Muscle layer of colon (tissue), 2 donors: ENCODE results near the gene UGCG.
"Not testable (repeated sequence)": the region's sequence is repeated elsewhere in the genome, so short reads cannot be mapped to it uniquely, and the experiment has no call there.

Experiments
- H3K27ac ChIP-seq: one replicate; pipeline ENCODE4 v1.7.0; 2013; ENCODE audit warnings: low read depth, mild to moderate bottlenecking, low read length, moderate library complexity
- H3K27me3 ChIP-seq, 2 donors: one replicate each; pipeline ENCODE4 v1.7.0; 2013; ENCODE audit warnings: low read length in 2 of 2, mild to moderate bottlenecking in 2 of 2; ENCODE audit not compliant: insufficient read depth in 2 of 2, control insufficient read depth in 1 of 2
- H3K36me3 ChIP-seq: one replicate; pipeline ENCODE4 v1.7.0; 2013; ENCODE audit warnings: mild to moderate bottlenecking, low read length; ENCODE audit not compliant: insufficient read depth
- H3K4me1 ChIP-seq: one replicate; pipeline ENCODE4 v1.7.0; 2013; ENCODE audit warnings: mild to moderate bottlenecking, low read length; ENCODE audit not compliant: insufficient read depth
- H3K4me3 ChIP-seq, 2 donors: one replicate each; pipeline ENCODE4 v1.7.0; 2013; ENCODE audit warnings: low read length in 2 of 2, low read depth in 1 of 2, mild to moderate bottlenecking in 1 of 2, moderate library complexity in 1 of 2
- H3K9ac ChIP-seq: one replicate; pipeline ENCODE4 v1.7.0; 2013; ENCODE audit warnings: low read length
- H3K9me3 ChIP-seq: one replicate; pipeline ENCODE4 v1.7.0; 2013; ENCODE audit warnings: mild to moderate bottlenecking, low read length
- donor health status: abdominal sarcoma.
- donor health status: Adenocarcinoma of cecum.

UGCG gene

GRCh38 chr9:111871499-111871855, 25.1 kb upstream of the UGCG start:
- Histone ChIP-seq H3K36me3 (no peaks in the 10 kb centered on the region), H3K27me3 (no peaks in the 10 kb centered on the region), H3K27ac (no peak overlapping the region), H3K4me1 (no peaks in the 10 kb centered on the region), H3K4me3 (no peak overlapping the region), H3K9me3 (no peaks in the 10 kb centered on the region), H3K9ac (no peak overlapping the region)

GRCh38 chr9:111872886-111873285, 23.7 kb upstream of the UGCG start:
- Histone ChIP-seq H3K4me3 (no peak overlapping the region), H3K9ac (no peak overlapping the region), H3K4me1 (no peaks in the 10 kb centered on the region), H3K36me3 (no peaks in the 10 kb centered on the region), H3K27ac (no peak overlapping the region), H3K9me3 (no peaks in the 10 kb centered on the region), H3K27me3 (no peaks in the 10 kb centered on the region)

GRCh38 chr9:111873901-111874300, 22.7 kb upstream of the UGCG start:
- Histone ChIP-seq H3K27me3 (no peaks in the 10 kb centered on the region), H3K4me3 (no peak overlapping the region), H3K4me1 (no peaks in the 10 kb centered on the region), H3K36me3 (no peaks in the 10 kb centered on the region), H3K27ac (no peak overlapping the region), H3K9ac (no peak overlapping the region), H3K9me3 (no peaks in the 10 kb centered on the region)

GRCh38 chr9:111874500-111874899, 22.1 kb upstream of the UGCG start:
- Histone ChIP-seq H3K4me1 (no peaks in the 10 kb centered on the region), H3K27me3 (no peaks in the 10 kb centered on the region), H3K9ac (no peak overlapping the region), H3K27ac (no peak overlapping the region), H3K9me3 (no peaks in the 10 kb centered on the region), H3K36me3 (no peaks in the 10 kb centered on the region), H3K4me3 (no peak overlapping the region)

GRCh38 chr9:111875291-111875690, 21.3 kb upstream of the UGCG start:
- not testable (repeated sequence) for H3K4me3 ChIP-seq, H3K27me3 ChIP-seq, H3K4me1 ChIP-seq, H3K36me3 ChIP-seq, H3K27ac ChIP-seq, H3K9ac ChIP-seq, H3K9me3 ChIP-seq

GRCh38 chr9:111875691-111876090, 20.9 kb upstream of the UGCG start:
- H3K36me3 ChIP-seq, H3K4me1 ChIP-seq, H3K27ac ChIP-seq, H3K27me3 ChIP-seq, H3K4me3 ChIP-seq, H3K9me3 ChIP-seq, H3K9ac ChIP-seq: not testable (repeated sequence)

GRCh38 chr9:111876179-111876578, 20.4 kb upstream of the UGCG start:
- Histone ChIP-seq H3K9me3 (no peaks in the 10 kb centered on the region), H3K36me3 (no peaks in the 10 kb centered on the region), H3K27me3 (no peaks in the 10 kb centered on the region)

GRCh38 chr9:111877420-111877819, 19.2 kb upstream of the UGCG start:
- Histone ChIP-seq H3K4me1 (no peaks in the 10 kb centered on the region), H3K9me3 (no peaks in the 10 kb centered on the region), H3K27me3 (no peaks in the 10 kb centered on the region), H3K9ac (no peak overlapping the region), H3K27ac (no peak overlapping the region), H3K36me3 (no peaks in the 10 kb centered on the region), H3K4me3 (no peak overlapping the region)

More at GRCh38 chr9:111876179-111876578, 20.4 kb upstream of the UGCG start:
- Histone ChIP-seq H3K9ac (no peak overlapping the region), H3K4me1 (no peaks in the 10 kb centered on the region), H3K4me3 (no peak overlapping the region), H3K27ac (no peak overlapping the region)

GRCh38 chr9:111878946-111879345, 17.7 kb upstream of the UGCG start:
- Histone ChIP-seq H3K9ac (no peak overlapping the region), H3K4me1 (no peaks in the 10 kb centered on the region), H3K9me3 (no peaks in the 10 kb centered on the region), H3K36me3 (no peaks in the 10 kb centered on the region), H3K4me3 (no peak overlapping the region), H3K27ac (no peak overlapping the region), H3K27me3 (no peaks in the 10 kb centered on the region)

GRCh38 chr9:111886983-111887718, 9.5 kb upstream of the UGCG start:
- no peak overlapping the region for H3K27ac ChIP-seq
- H3K9me3 ChIP-seq, result no peaks in the 10 kb centered on the region
- no peak overlapping the region for H3K4me3 ChIP-seq
- no peaks in the 10 kb centered on the region for H3K36me3 ChIP-seq
- no peaks in the 10 kb centered on the region for H3K27me3 ChIP-seq
- H3K4me1 ChIP-seq, result no peaks in the 10 kb centered on the region
- H3K9ac ChIP-seq, result no peak overlapping the region

GRCh38 chr9:111890334-111890733, 6.3 kb upstream of the UGCG start:
- no peaks in the 10 kb centered on the region for H3K27me3 ChIP-seq
- no peak overlapping the region for H3K9ac ChIP-seq
- no peaks in the 10 kb centered on the region for H3K4me1 ChIP-seq
- no peaks in the 10 kb centered on the region for H3K9me3 ChIP-seq
- no peaks in the 10 kb centered on the region for H3K36me3 ChIP-seq
- no peak overlapping the region for H3K4me3 ChIP-seq
- no peak overlapping the region for H3K27ac ChIP-seq

GRCh38 chr9:111890867-111891266, 5.7 kb upstream of the UGCG start:
- not testable (repeated sequence) for H3K27me3 ChIP-seq, H3K4me1 ChIP-seq, H3K9me3 ChIP-seq, H3K36me3 ChIP-seq, H3K9ac ChIP-seq, H3K4me3 ChIP-seq, H3K27ac ChIP-seq
